ENCODE data around the gene AMT. TPM values are rescaled to one million over a fixed set of nuclear protein-coding genes. Genes with fewer than 3 reads are reported as not detected.

AMT gene
- polyA plus RNA-seq, 1 donor = 14.4 TPM

DNA sequence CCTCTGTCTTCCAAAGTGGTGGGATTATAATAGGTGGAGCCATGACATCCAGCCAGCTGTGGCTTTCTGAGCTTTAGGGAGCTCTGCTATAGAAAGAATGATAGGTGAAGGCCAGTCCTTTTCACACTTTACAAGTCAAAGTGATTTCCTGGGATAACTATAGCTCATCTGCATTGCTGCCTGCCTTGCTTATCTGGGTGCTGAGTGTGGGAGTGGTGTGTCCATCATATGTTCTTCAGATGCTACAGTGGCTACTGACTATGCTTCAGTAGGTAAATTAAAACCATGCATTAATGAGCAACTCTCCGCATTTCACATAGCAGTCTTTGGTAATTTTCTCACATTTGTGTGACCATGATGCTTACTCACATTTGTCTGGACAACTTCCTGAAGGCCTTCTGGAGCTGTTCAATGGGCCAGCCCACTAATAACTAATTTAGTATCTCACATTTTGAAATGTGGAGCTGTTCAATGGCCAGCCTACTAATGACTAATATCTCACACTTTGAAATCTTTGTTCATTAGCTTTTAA is 33.9 kb downstream of the AMT start:
- no peak for DNase-seq (ENCODE audit: low read depth)

GRCh38 chr3:49387721-49388120 is 34.6 kb downstream of the AMT start:
- no peak for DNase-seq (ENCODE audit: low read depth)

GRCh38 chr3:49386056-49386756 is 36.1 kb downstream of the AMT start:
- DNase-seq (ENCODE audit: low read depth) = no peak

GRCh38 chr3:49385617-49386016 is 36.7 kb downstream of the AMT start:
- no peak for DNase-seq (ENCODE audit: low read depth)

- DNase-seq (ENCODE audit: low read depth) = no peak
Observed at GRCh38 chr3:49383387-49383786, 38.9 kb downstream of the AMT start.

DNA sequence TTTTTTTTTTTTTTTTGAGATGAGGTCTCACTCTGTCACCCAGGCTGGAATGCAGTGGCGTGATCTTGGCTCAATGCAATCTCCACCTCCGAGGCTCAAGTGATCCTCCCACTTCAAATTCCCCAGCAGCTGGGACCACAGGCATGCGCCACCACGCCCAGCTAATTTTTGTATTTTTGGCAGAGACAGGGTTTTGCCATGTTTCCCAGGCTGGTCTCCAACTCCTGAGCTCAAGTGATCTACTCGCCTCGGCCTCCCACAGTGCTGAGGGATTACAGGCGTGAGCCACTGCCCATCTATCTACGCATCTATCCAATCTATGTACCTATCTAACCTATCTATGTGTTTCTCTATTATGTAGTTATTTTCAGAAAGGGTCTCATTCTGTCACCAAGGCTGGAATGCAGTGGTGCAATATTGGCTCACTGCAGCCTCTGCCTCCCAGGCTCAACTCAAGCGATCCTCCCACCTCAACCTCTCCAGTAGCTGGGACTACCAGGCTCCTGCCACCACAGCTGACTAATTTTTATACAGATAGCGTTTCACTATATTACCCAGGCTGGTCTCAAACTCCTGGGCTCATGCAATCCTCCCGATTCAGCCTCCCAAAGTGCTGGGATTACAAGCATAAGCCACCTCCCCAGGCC is 43.9 kb downstream of the AMT start:
- no peak for DNase-seq (ENCODE audit: low read depth)

DNA sequence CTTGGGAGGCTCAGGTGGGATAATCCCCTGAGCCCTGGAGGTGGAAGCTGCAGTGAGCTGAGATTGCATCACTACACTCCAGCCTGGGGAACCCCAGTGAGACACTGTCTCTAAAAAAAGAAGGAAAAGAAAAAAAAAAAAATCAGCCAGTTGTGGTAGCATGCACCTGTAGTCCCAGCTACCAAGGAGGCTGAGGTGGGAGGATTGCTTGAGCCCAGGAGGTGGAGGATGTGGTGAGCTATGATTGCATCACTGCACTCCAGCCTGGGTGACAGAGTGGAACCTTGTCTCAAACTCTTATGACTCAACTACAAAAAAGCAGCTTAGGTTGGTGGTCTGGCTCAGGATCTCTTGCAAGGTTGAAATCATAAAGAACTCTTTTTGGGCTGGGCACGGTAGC is 44.8 kb downstream of the AMT start:
- no peak for DNase-seq (ENCODE audit: low read depth)

GRCh38 chr3:49371946-49372345 is 50.3 kb downstream of the AMT start:
- no peak for DNase-seq (ENCODE audit: low read depth)

DNA sequence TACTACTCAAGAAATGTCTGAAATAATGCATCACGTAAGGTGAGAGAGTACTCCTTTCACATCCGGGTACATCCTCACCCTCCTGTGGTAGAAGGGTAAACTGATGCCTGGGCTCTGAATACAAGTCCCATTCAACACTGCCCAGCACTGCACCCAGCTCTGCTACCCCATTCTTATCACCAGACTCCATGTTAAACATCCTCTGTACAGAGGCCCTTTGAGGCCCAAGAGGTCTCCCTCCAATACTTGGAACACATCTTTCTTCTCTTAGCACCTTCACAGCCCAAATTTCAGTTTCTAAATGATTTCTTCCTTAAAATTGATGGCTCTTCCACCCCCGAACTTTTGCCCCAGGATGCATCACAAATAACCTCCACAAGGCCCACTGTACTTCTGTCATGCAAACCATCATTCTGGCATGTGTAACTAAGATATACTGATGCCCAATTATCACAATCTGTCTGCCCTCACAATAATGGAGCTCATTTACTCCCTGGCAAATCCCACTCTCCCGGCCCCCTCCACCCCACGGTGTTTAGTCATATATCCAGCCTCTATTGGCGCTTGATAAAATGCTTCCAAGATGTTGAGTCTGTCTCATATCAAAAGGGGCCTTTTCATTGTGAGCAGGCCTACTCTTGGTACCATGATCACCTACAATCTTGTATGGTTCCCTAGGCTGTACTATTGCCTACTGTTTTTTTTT is 51.5 kb downstream of the AMT start:
- DNase-seq (ENCODE audit: low read depth) = no peak

Other genes with a start within 250 kb of the AMT start
- gene C3orf62, start 145.2 kb downstream of the AMT start, polyA plus RNA-seq (ENCODE audit: insufficient read length) = 9.0 TPM
- 51.2 TPM for gene USP4, start 82.4 kb downstream of the AMT start, polyA plus RNA-seq (ENCODE audit: insufficient read length)
- 126 TPM for gene GPX1, start 64.1 kb downstream of the AMT start, polyA plus RNA-seq (ENCODE audit: insufficient read length)
- gene RHOA, start 10.5 kb downstream of the AMT start, polyA plus RNA-seq (ENCODE audit: insufficient read length) = 402 TPM
- 15.8 TPM for gene TCTA, start 10.1 kb downstream of the AMT start, polyA plus RNA-seq (ENCODE audit: insufficient read length)
- 17.2 TPM for gene NICN1, start 6.9 kb upstream of the AMT start, polyA plus RNA-seq (ENCODE audit: insufficient read length)
- gene DAG1, start 47.8 kb upstream of the AMT start, polyA plus RNA-seq (ENCODE audit: insufficient read length) = 218 TPM
- 1.2 TPM for gene BSN, start 132.0 kb upstream of the AMT start, polyA plus RNA-seq (ENCODE audit: insufficient read length)

Measured in forelimb muscle (tissue), 1 donor.